Measurements from ENCODE around the gene FAM25C. TPM values are rescaled to one million over a fixed set of nuclear protein-coding genes. Genes with fewer than 3 reads are reported as not detected.
"Not testable (repeated sequence)": the region's sequence is repeated elsewhere in the genome, so short reads cannot be mapped to it uniquely, and the experiment has no call there.

The FAM25C gene
- not detected in 3 replicates for total RNA-seq (2021)
- not detected for Bru-seq, nascent RNA
- long read RNA-seq, experiment 1 = 0 reads
- long read RNA-seq, experiment 2 = 0 reads
- long read RNA-seq, experiment 3 = 0 reads

- H3K27me3 Mint-ChIP-seq (ENCODE audit: low read depth); H3K4me1 Mint-ChIP-seq; ATAC-seq; H3K9me3 Mint-ChIP-seq; CTCF ChIA-PET; H3K4me3 Mint-ChIP-seq; DNase-seq (ENCODE audit: low spot score); H3K27ac Mint-ChIP-seq; POLR2A ChIA-PET; H3K36me3 Mint-ChIP-seq: not testable (repeated sequence)
Observed at GRCh38 chr10:47999691-48000090, at the start of gene FAM25C. TSS of gene FAM25C (minus strand) at chr10:47999791. CDS start at chr10:47999765, 26 bp downstream.

DNA sequence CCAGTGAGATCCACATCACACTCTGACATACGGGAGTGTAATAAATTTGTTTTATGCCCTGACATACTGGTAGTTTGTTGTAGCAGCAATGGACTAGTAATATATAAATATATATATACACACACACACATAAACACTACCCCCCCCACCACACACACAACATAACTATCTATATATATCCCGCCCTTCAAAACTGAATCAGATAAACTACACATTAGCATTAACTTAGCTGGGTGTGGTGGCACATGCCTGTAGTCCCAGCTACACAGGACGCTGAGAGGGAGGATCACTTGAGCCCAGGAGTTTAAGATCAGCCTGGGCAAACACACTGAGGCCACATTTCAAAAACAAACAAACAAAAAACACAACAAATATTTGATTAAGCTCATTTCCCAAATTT lies 45.0 kb upstream of the FAM25C start:
- not testable (repeated sequence) for H3K27me3 Mint-ChIP-seq (ENCODE audit: low read depth); ATAC-seq; DNase-seq (ENCODE audit: low spot score)

DNA sequence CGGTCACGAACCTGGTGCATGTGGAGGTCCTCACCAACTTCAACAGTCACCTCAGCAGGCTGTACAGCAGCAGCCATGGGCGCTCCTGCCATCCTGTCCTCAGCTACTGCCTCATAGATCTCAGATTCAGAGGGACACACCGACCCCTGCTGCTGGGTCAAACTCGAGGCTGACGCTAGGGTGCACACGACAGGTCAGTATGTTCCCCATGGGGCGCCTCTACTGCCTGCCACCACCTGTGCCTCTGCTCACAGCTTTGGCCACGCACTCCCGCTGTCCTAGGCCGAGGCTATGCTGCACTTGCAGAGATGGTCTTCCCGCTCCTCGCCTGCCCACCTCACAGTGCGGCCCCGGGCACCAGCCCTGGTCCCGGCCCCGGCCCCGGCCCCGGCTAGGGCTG lies 31.8 kb upstream of the FAM25C start:
- H3K9me3 Mint-ChIP-seq; H3K4me3 Mint-ChIP-seq; H3K27ac Mint-ChIP-seq; ATAC-seq; H3K4me1 Mint-ChIP-seq; H3K36me3 Mint-ChIP-seq; H3K27me3 Mint-ChIP-seq (ENCODE audit: low read depth); CTCF ChIA-PET; POLR2A ChIA-PET; DNase-seq (ENCODE audit: low spot score): not testable (repeated sequence)

More for the DNA sequence above, 45.0 kb upstream of the FAM25C start:
- H3K9me3 Mint-ChIP-seq, H3K4me1 Mint-ChIP-seq, CTCF ChIA-PET, H3K4me3 Mint-ChIP-seq, POLR2A ChIA-PET, H3K27ac Mint-ChIP-seq, H3K36me3 Mint-ChIP-seq: not testable (repeated sequence)

DNA sequence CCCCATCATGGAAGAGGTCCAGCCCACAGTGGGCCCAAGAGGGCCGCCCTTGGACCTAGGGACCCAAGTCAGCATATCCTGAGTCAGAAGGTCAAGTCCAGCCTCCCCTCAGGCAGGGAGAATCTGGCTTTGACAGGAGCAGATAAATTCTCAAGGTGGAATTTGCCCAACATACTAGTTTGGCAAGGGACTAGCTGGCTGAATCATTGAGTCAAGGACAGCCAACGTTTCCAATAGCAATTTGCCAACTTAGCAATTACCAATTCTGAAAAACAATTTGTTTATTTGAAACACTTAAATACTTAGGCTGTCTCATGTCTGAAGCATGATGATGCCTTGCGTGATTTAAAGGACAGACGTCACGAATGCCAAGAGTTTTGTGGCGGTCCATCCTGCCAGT lies 2.7 kb upstream of the FAM25C start:
- DNase-seq (ENCODE audit: low spot score); H3K4me1 Mint-ChIP-seq; H3K9me3 Mint-ChIP-seq; H3K27me3 Mint-ChIP-seq (ENCODE audit: low read depth); CTCF ChIA-PET; POLR2A ChIA-PET; H3K27ac Mint-ChIP-seq; H3K4me3 Mint-ChIP-seq; H3K36me3 Mint-ChIP-seq; ATAC-seq: not testable (repeated sequence)

GRCh38 chr10:47994045-47994444 lies 5.5 kb downstream of the FAM25C start:
- H3K4me3 Mint-ChIP-seq; DNase-seq (ENCODE audit: low spot score); H3K4me1 Mint-ChIP-seq; H3K9me3 Mint-ChIP-seq; H3K27me3 Mint-ChIP-seq (ENCODE audit: low read depth); ATAC-seq; POLR2A ChIA-PET; H3K36me3 Mint-ChIP-seq; CTCF ChIA-PET; H3K27ac Mint-ChIP-seq: not testable (repeated sequence)

DNA sequence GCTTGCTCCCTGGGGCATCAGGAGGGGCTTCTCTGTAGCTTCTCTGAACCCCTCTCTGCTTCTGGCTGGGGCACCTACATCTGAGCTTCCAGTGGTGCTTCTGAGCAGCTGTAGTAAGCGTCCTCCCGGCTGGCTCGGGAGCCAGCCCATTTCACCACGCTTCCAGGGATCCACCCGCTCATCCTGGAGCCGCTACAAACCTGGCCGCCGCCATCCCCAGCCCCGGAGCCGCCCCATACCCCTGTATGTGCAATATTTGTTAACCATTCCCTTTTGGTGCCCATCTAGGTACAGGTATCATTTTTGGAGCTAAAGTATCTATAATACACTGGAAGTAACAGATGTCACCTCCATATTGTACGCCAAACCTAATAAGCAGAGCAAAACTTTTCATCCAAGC lies 7.0 kb downstream of the FAM25C start:
- H3K36me3 Mint-ChIP-seq; POLR2A ChIA-PET; H3K9me3 Mint-ChIP-seq; DNase-seq (ENCODE audit: low spot score); H3K4me3 Mint-ChIP-seq; ATAC-seq; H3K27me3 Mint-ChIP-seq (ENCODE audit: low read depth); H3K4me1 Mint-ChIP-seq; H3K27ac Mint-ChIP-seq; CTCF ChIA-PET: not testable (repeated sequence)

DNA sequence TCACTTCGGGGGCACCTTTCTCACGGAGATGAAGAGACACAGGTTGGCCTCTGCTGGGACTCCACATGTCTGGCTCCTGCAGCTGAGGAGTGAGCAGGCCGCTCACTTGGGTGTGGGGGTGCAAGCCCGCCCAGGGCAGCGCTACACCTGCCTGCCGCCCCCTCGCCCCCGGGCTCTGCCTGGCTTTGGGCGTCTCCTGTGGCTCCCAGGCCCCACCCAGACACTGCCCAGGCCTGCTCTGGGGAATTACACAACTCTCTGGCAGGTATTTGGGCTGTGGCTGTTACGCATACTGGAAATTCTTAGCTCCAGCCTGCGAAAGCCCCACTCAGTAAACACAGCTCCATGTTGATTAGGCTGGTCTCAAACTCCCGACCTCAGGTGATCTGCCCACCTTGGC lies 7.9 kb downstream of the FAM25C start:
- POLR2A ChIA-PET; CTCF ChIA-PET; H3K4me3 Mint-ChIP-seq; DNase-seq (ENCODE audit: low spot score); H3K27ac Mint-ChIP-seq; H3K4me1 Mint-ChIP-seq; H3K9me3 Mint-ChIP-seq; H3K27me3 Mint-ChIP-seq (ENCODE audit: low read depth); H3K36me3 Mint-ChIP-seq; ATAC-seq: not testable (repeated sequence)

- H3K27ac Mint-ChIP-seq; DNase-seq (ENCODE audit: low spot score); H3K9me3 Mint-ChIP-seq: not testable (repeated sequence)
Observed at GRCh38 chr10:47990097-47990496, 9.5 kb downstream of the FAM25C start.

GRCh38 chr10:47989542-47989950 lies 10.0 kb downstream of the FAM25C start:
- CTCF ChIA-PET; H3K27ac Mint-ChIP-seq; ATAC-seq; H3K36me3 Mint-ChIP-seq; H3K4me1 Mint-ChIP-seq; DNase-seq (ENCODE audit: low spot score); H3K9me3 Mint-ChIP-seq; H3K4me3 Mint-ChIP-seq; POLR2A ChIA-PET; H3K27me3 Mint-ChIP-seq (ENCODE audit: low read depth): not testable (repeated sequence)

More at GRCh38 chr10:47990097-47990496, 9.5 kb downstream of the FAM25C start:
- CTCF ChIA-PET; H3K4me3 Mint-ChIP-seq; H3K36me3 Mint-ChIP-seq; H3K4me1 Mint-ChIP-seq; POLR2A ChIA-PET; H3K27me3 Mint-ChIP-seq (ENCODE audit: low read depth); ATAC-seq: not testable (repeated sequence)

DNA sequence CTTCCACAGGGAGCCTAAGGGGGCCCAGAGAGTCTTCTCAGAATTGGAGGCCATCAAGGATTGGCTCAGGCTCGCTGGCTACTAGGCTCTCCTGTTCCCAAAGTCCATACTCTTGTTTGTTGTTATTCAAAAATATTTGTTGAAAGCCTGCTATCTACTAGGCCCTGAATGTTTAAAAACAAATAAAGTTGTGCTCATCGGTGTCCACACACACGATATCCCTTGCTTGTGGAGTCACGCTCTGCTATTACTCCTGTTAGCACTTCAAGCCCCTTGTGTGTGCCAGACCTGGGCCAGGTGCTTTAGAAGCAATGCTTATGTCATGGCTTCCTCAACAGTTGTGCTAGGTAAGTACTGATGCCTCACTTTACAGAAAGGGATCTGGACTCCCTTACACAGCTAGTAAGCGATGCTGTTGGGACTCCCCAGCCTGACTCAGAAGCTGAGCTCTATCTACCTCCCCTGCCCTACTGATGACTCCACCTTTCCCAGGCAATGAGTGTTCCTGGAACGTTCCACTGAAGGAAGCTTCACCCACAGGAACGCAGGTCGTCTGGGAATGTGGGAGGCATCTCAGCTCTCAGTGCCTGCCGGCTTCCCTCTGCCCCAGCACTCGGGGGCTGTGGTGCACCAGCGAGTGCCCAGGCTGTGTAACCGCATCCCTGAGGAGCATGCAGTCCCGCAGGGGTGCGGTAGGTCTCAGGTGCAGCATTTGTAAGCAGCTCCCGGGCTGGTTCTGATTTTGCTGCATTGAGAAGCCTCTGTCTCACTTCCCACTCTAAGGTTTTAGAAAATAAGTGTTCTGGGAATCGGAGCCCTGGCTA lies 10.7 kb downstream of the FAM25C start:
- CTCF ChIA-PET; H3K36me3 Mint-ChIP-seq; POLR2A ChIA-PET; H3K4me3 Mint-ChIP-seq; H3K4me1 Mint-ChIP-seq; DNase-seq (ENCODE audit: low spot score); H3K9me3 Mint-ChIP-seq; H3K27me3 Mint-ChIP-seq (ENCODE audit: low read depth); ATAC-seq; H3K27ac Mint-ChIP-seq: not testable (repeated sequence)

DNA sequence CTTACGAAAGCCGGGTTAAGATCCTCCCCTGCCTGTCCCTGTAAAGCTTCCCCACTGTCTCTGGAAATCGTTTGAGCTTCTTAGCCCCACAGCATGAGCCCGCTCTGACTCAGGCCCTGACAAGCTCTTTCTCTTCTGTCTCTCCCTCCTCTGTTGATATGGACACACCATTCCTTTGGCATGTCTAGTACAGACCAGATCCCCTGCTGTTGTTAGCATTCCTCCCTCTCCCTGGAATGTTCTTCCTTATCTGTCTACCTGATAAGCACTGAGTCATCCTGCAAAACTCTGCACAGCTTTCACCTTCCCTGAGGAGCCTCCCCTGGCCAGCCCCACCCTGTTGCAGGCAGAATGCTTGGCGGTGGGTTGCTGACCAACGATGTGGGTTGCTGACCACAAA lies 11.6 kb downstream of the FAM25C start:
- ATAC-seq = peak; percentile 78
- DNase-seq (ENCODE audit: low spot score); H3K4me1 Mint-ChIP-seq; H3K27me3 Mint-ChIP-seq (ENCODE audit: low read depth); CTCF ChIA-PET; H3K27ac Mint-ChIP-seq; H3K4me3 Mint-ChIP-seq; H3K9me3 Mint-ChIP-seq; POLR2A ChIA-PET; H3K36me3 Mint-ChIP-seq: not testable (repeated sequence)

- H3K27ac Mint-ChIP-seq = peak overlapping the region; percentile 79; the same call in 1 of the 2 replicates
Observed at GRCh38 chr10:47986413-47987230, 13.0 kb downstream of the FAM25C start.

More at GRCh38 chr10:47986413-47987230, 13.0 kb downstream of the FAM25C start:
- H3K4me1 Mint-ChIP-seq; POLR2A ChIA-PET; H3K9me3 Mint-ChIP-seq; CTCF ChIA-PET; DNase-seq (ENCODE audit: low spot score); H3K36me3 Mint-ChIP-seq; H3K27me3 Mint-ChIP-seq (ENCODE audit: low read depth): not testable (repeated sequence)
- H3K4me3 Mint-ChIP-seq = peak overlapping the region; percentile 56
- peak; percentile 79 for ATAC-seq

Measured in WTC11 (cell line).